Mammary epithelial cell (primary cell): ENCODE results near the gene KAZN.

Experiments used
- CTCF ChIP-seq, 2 donors: IDR thresholded peaks in 1 of 2; conservative IDR thresholded peaks in 1 of 2; 2 replicates each; pipeline ENCODE4 v1.5.1; 2011 to 2012; ENCODE audit warnings: inconsistent platforms in 2 of 2, low read length in 2 of 2, mild to moderate bottlenecking in 2 of 2, control low read depth in 1 of 2, low read depth in 1 of 2; ENCODE audit not compliant: insufficient read depth in 1 of 2; ENCODE audit errors: extremely low read depth in 1 of 2
- EZH2 ChIP-seq: IDR thresholded peaks from 2 replicates; pipeline ENCODE4 v1.6.1; 2012; ENCODE audit warnings: low read length, inconsistent platforms, borderline replicate concordance

- no peak for TF ChIP-seq CTCF (conservative IDR thresholded peaks at IDR 0.05 in 1 of 2, IDR thresholded peaks at IDR 0.05 in 1 of 2; ENCODE audit: extremely low read depth in 1 of 2, insufficient read depth in 1 of 2, low read depth in 1 of 2, low read length in 2 of 2)
- no peak for TF ChIP-seq EZH2
Measured at GRCh38 chr1:14993414-14993813, 394.9 kb downstream of the KAZN start.
